H1 (cell line): ENCODE data around the gene CRISPLD2. TPM values are rescaled to one million over a fixed set of nuclear protein-coding genes. Genes with fewer than 3 reads are reported as not detected.

Source experiments
- CTCF ChIA-PET: fragments of 300-600 bp; sonication (Branson Sonifier 250); formaldehyde crosslinking; loops from one replicate; lab custom pipeline; 2021; ENCODE audit not compliant: partially characterized antibody; lab: Charles Lee
- POLR2A ChIA-PET: fragments of 300-600 bp; sonication (Branson Sonifier 250); formaldehyde crosslinking; loops from one replicate; lab custom pipeline; 2021; ENCODE audit warnings: inconsistent platforms; ENCODE audit not compliant: partially characterized antibody; lab: Charles Lee
- DNase-seq, 2 experiments: peaks; one replicate each; pipeline versions ENCODE4 v3.0.0 to v3.0.0-alpha.2; 2010 to 2022; ENCODE audit warnings: low spot score in 2 of 2, low read depth in 1 of 2, mixed read lengths in 1 of 2
- FAIRE-seq: peaks from 2 replicates; lab custom pipeline; 2011; peaks lifted over from hg19 to GRCh38; lab: Jason Lieb, UNC
- H2AFZ ChIP-seq: 2 replicates; pipeline ENCODE4 v1.8.1; 2012; ENCODE audit warnings: low read length, inconsistent platforms
- H2AK5ac ChIP-seq: 2 replicates; pipeline ENCODE4 v1.6.1; 2013; ENCODE audit warnings: low read depth, low read length
- H2BK120ac ChIP-seq: replicated peaks from 2 replicates; pipeline ENCODE3; 2013; ENCODE audit warnings: low read depth, low read length, inconsistent platforms
- H2BK12ac ChIP-seq: 2 replicates; pipeline ENCODE4 v1.6.1; 2013; ENCODE audit warnings: low read depth, low read length
- H2BK15ac ChIP-seq: 2 replicates; pipeline ENCODE4 v1.6.1; 2013; ENCODE audit warnings: low read length
- H2BK20ac ChIP-seq: 2 replicates; pipeline ENCODE4 v1.6.1; 2013; ENCODE audit warnings: low read length
- H2BK5ac ChIP-seq: 2 replicates; pipeline ENCODE4 v1.6.1; 2013; ENCODE audit warnings: low read depth, low read length
- H3K14ac ChIP-seq: 2 replicates; pipeline ENCODE4 v1.6.1; 2013; ENCODE audit warnings: inconsistent platforms; ENCODE audit not compliant: insufficient read length
- H3K18ac ChIP-seq: 2 replicates; pipeline ENCODE4 v1.6.1; 2013; ENCODE audit warnings: low read length; ENCODE audit errors: extremely low read depth
- H3K23ac ChIP-seq: 2 replicates; pipeline ENCODE4 v1.6.1; 2013; ENCODE audit warnings: inconsistent platforms; ENCODE audit not compliant: insufficient read length
- H3K23me2 ChIP-seq: 2 replicates; pipeline ENCODE4 v1.6.1; 2013; ENCODE audit warnings: low read depth, low read length
- H3K27ac ChIP-seq: 2 replicates; pipeline ENCODE4 v1.6.1; 2011; ENCODE audit warnings: low read depth, low read length, inconsistent platforms
- H3K27me3 ChIP-seq, 4 experiments: replicated peaks in 1 of 4; 1 replicate in 1 of 4; 2 replicates in 3 of 4; pipeline versions ENCODE4 v1.6.1 to v1.8.1; 2011 to 2013; ENCODE audit warnings: low read length in 3 of 4, mild to moderate bottlenecking in 3 of 4, inconsistent platforms in 2 of 4, mixed read lengths in 2 of 4, moderate library complexity in 1 of 4; ENCODE audit not compliant: control insufficient read depth in 3 of 4, insufficient read depth in 3 of 4; ENCODE audit errors: extremely low read depth in 1 of 4
- H3K36me3 ChIP-seq, 4 experiments: 2 replicates each; pipeline versions ENCODE4 v1.6.1 to v1.8.1; 2011 to 2013; ENCODE audit warnings: mild to moderate bottlenecking in 4 of 4, low read length in 3 of 4, moderate library complexity in 2 of 4, control low read depth in 1 of 4, inconsistent platforms in 1 of 4; ENCODE audit not compliant: insufficient read depth in 4 of 4, control insufficient read depth in 2 of 4
- H3K4ac ChIP-seq: replicated peaks from 2 replicates; pipeline ENCODE3; 2013; ENCODE audit warnings: low read length, low read depth, mixed read lengths, inconsistent platforms; ENCODE audit not compliant: insufficient read length
- H3K4me1 ChIP-seq, 4 experiments: replicated peaks in 1 of 4; 1 replicate in 1 of 4; 2 replicates in 3 of 4; pipeline versions ENCODE4 v1.6.1 to v1.8.1; 2011 to 2013; ENCODE audit warnings: low read length in 3 of 4, inconsistent platforms in 2 of 4, mixed read lengths in 1 of 4; ENCODE audit not compliant: insufficient read depth in 4 of 4, control insufficient read depth in 3 of 4
- H3K4me2 ChIP-seq, 2 experiments: 2 replicates each; pipeline versions ENCODE4 v1.6.1 to v1.8.1; 2011 to 2013; ENCODE audit warnings: low read depth in 2 of 2, low read length in 2 of 2, control low read depth in 1 of 2, inconsistent platforms in 1 of 2, mild to moderate bottlenecking in 1 of 2; ENCODE audit not compliant: insufficient read depth in 1 of 2
- H3K4me3 ChIP-seq, 4 experiments: fragments of 200-600, 300-600 bp in 1 of 4; sonication (generic), shearing (Covaris generic), sonication (Bioruptor Twin) in 1 of 4; 2 replicates each; pipeline versions ENCODE4 v1.5.1 to v1.8.1; 2011 to 2016; ENCODE audit warnings: low read length in 4 of 4, low read depth in 3 of 4, control low read depth in 2 of 4, inconsistent platforms in 2 of 4, mild to moderate bottlenecking in 2 of 4, mixed read lengths in 1 of 4, moderate library complexity in 1 of 4; ENCODE audit not compliant: insufficient read depth in 2 of 4; ENCODE audit errors: extremely low read depth in 1 of 4
- H3K56ac ChIP-seq: replicated peaks from 2 replicates; pipeline ENCODE3; 2013; ENCODE audit warnings: low read depth, mild to moderate bottlenecking, mixed read lengths, low read length, inconsistent platforms; ENCODE audit not compliant: insufficient read length
- H3K79me1 ChIP-seq: 2 replicates; pipeline ENCODE4 v1.6.1; 2013; ENCODE audit warnings: low read depth, low read length, control low read depth
- H3K79me2 ChIP-seq, 2 experiments: 2 replicates each; pipeline versions ENCODE4 v1.6.1 to v1.8.1; 2012 to 2013; ENCODE audit warnings: low read length in 2 of 2, mild to moderate bottlenecking in 2 of 2, inconsistent platforms in 1 of 2; ENCODE audit not compliant: insufficient read depth in 2 of 2, control insufficient read depth in 1 of 2
- H3K9ac ChIP-seq, 4 experiments: replicated peaks in 1 of 4; 1 replicate in 1 of 4; 2 replicates in 3 of 4; pipeline versions ENCODE4 v1.6.1 to v1.8.1; 2011 to 2013; ENCODE audit warnings: low read depth in 3 of 4, low read length in 3 of 4, control low read depth in 2 of 4, mild to moderate bottlenecking in 2 of 4, moderate library complexity in 2 of 4, inconsistent platforms in 1 of 4; ENCODE audit errors: extremely low read depth in 1 of 4
- H3K9me3 ChIP-seq, 2 experiments: 2 replicates each; pipeline versions ENCODE4 v1.6.1 to v1.8.1; 2012 to 2013; ENCODE audit warnings: mild to moderate bottlenecking in 2 of 2, moderate library complexity in 2 of 2, control low read depth in 1 of 2, inconsistent platforms in 1 of 2, low read depth in 1 of 2, low read length in 1 of 2, mixed read lengths in 1 of 2; ENCODE audit not compliant: insufficient read depth in 2 of 2
- H4K20me1 ChIP-seq, 2 experiments: replicated peaks in 1 of 2; 2 replicates each; pipeline versions ENCODE3 to v1.8.1; 2011 to 2013; ENCODE audit warnings: inconsistent platforms in 2 of 2, low read length in 2 of 2, mild to moderate bottlenecking in 1 of 2; ENCODE audit not compliant: insufficient read depth in 2 of 2, control insufficient read depth in 1 of 2
- H4K5ac ChIP-seq: 2 replicates; pipeline ENCODE4 v1.6.1; 2013; ENCODE audit warnings: low read length, low read depth, mixed read lengths, inconsistent platforms; ENCODE audit not compliant: insufficient read length
- H4K8ac ChIP-seq: 2 replicates; pipeline ENCODE4 v1.8.0; 2013; ENCODE audit warnings: mild to moderate bottlenecking, moderate library complexity, low read length, inconsistent platforms; ENCODE audit not compliant: insufficient read depth; ENCODE audit errors: extremely low read depth
- H4K91ac ChIP-seq: replicated peaks from 2 replicates; pipeline ENCODE3; 2013; ENCODE audit warnings: low read length, mixed read lengths, inconsistent platforms; ENCODE audit not compliant: insufficient read length
- ATF3 ChIP-seq: IDR thresholded peaks from 2 replicates; pipeline ENCODE4 v1.6.1; 2011; ENCODE audit warnings: low read depth, mild to moderate bottlenecking, low read length; ENCODE audit not compliant: insufficient read depth
- CHD1 ChIP-seq: IDR thresholded peaks from 2 replicates; pipeline ENCODE4 v1.6.1; 2012; ENCODE audit warnings: low read depth, low read length, improper control_type of control experiment
- EZH2 ChIP-seq: fragments of 200-600 bp; sonication (generic); IDR thresholded peaks from 2 replicates; pipeline ENCODE4 v1.7.1; 2012; ENCODE audit warnings: low read depth, mild to moderate bottlenecking, moderate library complexity, low read length, inconsistent platforms; ENCODE audit not compliant: severe bottlenecking
- FOSL1 ChIP-seq: IDR thresholded peaks from 2 replicates; pipeline ENCODE4 v1.6.1; 2011; ENCODE audit warnings: mild to moderate bottlenecking, low read depth, low read length, moderate library complexity; ENCODE audit not compliant: insufficient read depth
- JUN ChIP-seq: IDR thresholded peaks from 2 replicates; pipeline ENCODE4 v1.6.1; 2011; ENCODE audit warnings: low read depth, mild to moderate bottlenecking, improper control_type of control experiment, low read length
- JUND ChIP-seq: IDR thresholded peaks from 2 replicates; pipeline ENCODE4 v1.6.1; 2011; ENCODE audit warnings: mild to moderate bottlenecking, improper control_type of control experiment, low read length
- PHF8 ChIP-seq: fragments of 200-600 bp; sonication (generic); conservative IDR thresholded peaks from 2 replicates; pipeline ENCODE4 v1.7.1; 2012; ENCODE audit warnings: low read depth, mild to moderate bottlenecking, inconsistent platforms, low read length, moderate library complexity
- POLR2AphosphoS5 ChIP-seq: IDR thresholded peaks from 2 replicates; pipeline ENCODE4 v1.6.1; 2011; ENCODE audit warnings: low read depth, low read length
- RAD21 ChIP-seq, 2 experiments: IDR thresholded peaks in 1 of 2; conservative IDR thresholded peaks in 1 of 2; 2 replicates each; pipeline ENCODE4 v1.6.1; 2011; ENCODE audit warnings: low read depth in 2 of 2, low read length in 2 of 2, improper control_type of control experiment in 1 of 2, inconsistent platforms in 1 of 2, mild to moderate bottlenecking in 1 of 2, moderate library complexity in 1 of 2
- SP2 ChIP-seq: IDR thresholded peaks from 2 replicates; pipeline ENCODE4 v1.6.1; 2012; ENCODE audit warnings: mild to moderate bottlenecking, low read length, inconsistent platforms
- SP4 ChIP-seq: IDR thresholded peaks from 2 replicates; pipeline ENCODE4 v1.6.1; 2012; ENCODE audit warnings: low read length, inconsistent platforms
- SRF ChIP-seq: IDR thresholded peaks from 2 replicates; pipeline ENCODE4 v1.6.1; 2011; ENCODE audit warnings: mild to moderate bottlenecking, low read depth, low read length, moderate library complexity
- TAF1 ChIP-seq: IDR thresholded peaks from 2 replicates; pipeline ENCODE4 v1.6.1; 2011; ENCODE audit warnings: mild to moderate bottlenecking, low read depth, low read length
- TAF7 ChIP-seq: optimal IDR thresholded peaks from 2 replicates; pipeline ENCODE3; 2011; ENCODE audit warnings: low read depth, mild to moderate bottlenecking, inconsistent platforms, low read length, moderate library complexity, borderline replicate concordance
- WGBS, 2 experiments: shearing (Covaris generic) in 1 of 2; methylation state at CpG; one replicate each; pipeline versions ENCODE4 v1.1.6 to v1.1.7; 2013 to 2015; ENCODE audit warnings: low lambda C conversion rate in 2 of 2, mixed read lengths in 2 of 2, inconsistent platforms in 1 of 2, low coverage in 1 of 2, missing lambda C conversion rate in 1 of 2; ENCODE audit not compliant: insufficient replicate concordance in 2 of 2, insufficient coverage in 1 of 2, insufficient read length in 1 of 2; ENCODE audit errors: extremely low coverage in 1 of 2, missing lambda C conversion rate in 1 of 2; 5-methylcytosine and 5-hydroxymethylcytosine counted together
- polyA plus RNA-seq, 7 experiments: library from polyadenylated mRNA; depleted of rRNA in 3 of 7; stranded (reverse) in 5 of 7; unstranded in 2 of 7; fragments of >200 nt in 5 of 7; fragments of 200-250 nt in 2 of 7; gene quantifications; 1 replicate in 5 of 7; 2 replicates in 1 of 7; 4 replicates in 1 of 7; pipeline versions ENCODE4 v1.2.1 to v1.2.3, GENCODE V29; 2011 to 2013; ENCODE audit warnings: missing spikeins in 2 of 7, mixed read lengths in 2 of 7
- total RNA-seq: library from RNA; stranded (reverse); fragmentation: NEBNext Ultra II Directional; extraction: Animal tissue kit (Norgen Biotek cat#: 25700); gene quantifications from 2 replicates; pipeline ENCODE4 v1.2.1, GENCODE V29; 2021

Gene CRISPLD2
- total and polyA plus RNA-seq, 2 of the 8 experiments (the other 6 are each of a cell fraction or from before 2014, with no cell fraction given) = 2.7 to 5.1 TPM

- Histone ChIP-seq H3K27ac (no peak overlapping the region), H3K79me1 (no peaks in the 10 kb centered on the region), H3K23me2 (no peaks in the 10 kb centered on the region; the same call in 1 of the 2 replicates), H3K27me3 (no peaks in the 10 kb centered on the region), H2AFZ (no peak overlapping the region), H3K4me3 (no peak overlapping the region), H3K14ac (no peak overlapping the region), H2BK5ac (no peak overlapping the region), H3K9me3 (no peaks in the 10 kb centered on the region), H3K56ac (no peak overlapping the region), H4K5ac (no peak overlapping the region), H3K4ac (no peak overlapping the region), H2BK12ac (no peak overlapping the region; the same call in 1 of the 2 replicates), H2AK5ac (no peak overlapping the region), H3K9ac (no peak overlapping the region), H2BK20ac (no peak overlapping the region), H2BK120ac (no peak overlapping the region), H2BK15ac (no peak overlapping the region), H4K20me1 (no peaks in the 10 kb centered on the region), H3K4me1 (no peaks in the 10 kb centered on the region), H3K18ac (no peak overlapping the region), H3K23ac (no peak overlapping the region), H3K79me2 (no peaks in the 10 kb centered on the region), H3K4me2 (no peak overlapping the region), H4K8ac (no peak overlapping the region), H4K91ac (no peak overlapping the region), H3K36me3 (no peaks in the 10 kb centered on the region)
- 88% methylated on average over 2 of the region's 2 CpGs; no CpG with 5 or more reads in 1 of the 2 experiments for WGBS, 2 experiments
- CTCF ChIA-PET = interaction anchor here (0.6 to 1.7 kb wide), 2 partner anchors 28 to 164 kb away, joined by 4 read pairs; no protein-coding TSS in a partner anchor
- FAIRE-seq = no peak
- no peak for DNase-seq
- POLR2A ChIA-PET = no interaction called here
- TF ChIP-seq RAD21 (IDR thresholded peaks at IDR 0.05 in 1 of 2, conservative IDR thresholded peaks at IDR 0.05 in 1 of 2; ENCODE audit: low read depth in 2 of 2, low read length in 2 of 2) (no peak), FOSL1 (no peak), JUN (no peak), JUND (no peak), TAF7 (no peak), ATF3 (no peak), POLR2AphosphoS5 (no peak), CHD1 (no peak), PHF8 (no peak), EZH2 (no peak), SP2 (no peak), TAF1 (no peak), SRF (no peak), SP4 (no peak)
Observed at GRCh38 chr16:84898447-84898846, 78.7 kb downstream of the CRISPLD2 start.
